ENCODE measurements around the gene PCNX2.

DNA sequence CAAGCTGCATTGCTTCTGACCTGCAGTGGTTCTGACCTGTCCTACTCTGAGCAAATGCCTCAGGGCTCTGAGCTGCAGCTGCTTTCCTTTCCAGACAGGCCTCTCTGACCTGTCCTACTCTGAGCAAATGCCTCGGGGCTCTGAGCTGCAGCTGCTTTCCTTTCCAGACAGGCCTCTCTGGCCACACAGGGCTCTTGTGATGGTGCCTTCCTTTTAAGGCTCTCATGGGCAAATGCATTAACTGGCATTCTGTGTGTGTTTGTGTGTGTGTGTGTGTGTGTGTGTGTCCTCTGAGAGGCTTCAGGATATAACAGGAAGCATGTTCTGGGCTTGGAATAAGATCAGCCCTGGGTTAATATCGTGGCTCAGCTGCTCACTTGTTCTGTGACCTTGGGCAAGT is 213.8 kb downstream of the PCNX2 start:
- TF ChIP-seq, protein P1, sequence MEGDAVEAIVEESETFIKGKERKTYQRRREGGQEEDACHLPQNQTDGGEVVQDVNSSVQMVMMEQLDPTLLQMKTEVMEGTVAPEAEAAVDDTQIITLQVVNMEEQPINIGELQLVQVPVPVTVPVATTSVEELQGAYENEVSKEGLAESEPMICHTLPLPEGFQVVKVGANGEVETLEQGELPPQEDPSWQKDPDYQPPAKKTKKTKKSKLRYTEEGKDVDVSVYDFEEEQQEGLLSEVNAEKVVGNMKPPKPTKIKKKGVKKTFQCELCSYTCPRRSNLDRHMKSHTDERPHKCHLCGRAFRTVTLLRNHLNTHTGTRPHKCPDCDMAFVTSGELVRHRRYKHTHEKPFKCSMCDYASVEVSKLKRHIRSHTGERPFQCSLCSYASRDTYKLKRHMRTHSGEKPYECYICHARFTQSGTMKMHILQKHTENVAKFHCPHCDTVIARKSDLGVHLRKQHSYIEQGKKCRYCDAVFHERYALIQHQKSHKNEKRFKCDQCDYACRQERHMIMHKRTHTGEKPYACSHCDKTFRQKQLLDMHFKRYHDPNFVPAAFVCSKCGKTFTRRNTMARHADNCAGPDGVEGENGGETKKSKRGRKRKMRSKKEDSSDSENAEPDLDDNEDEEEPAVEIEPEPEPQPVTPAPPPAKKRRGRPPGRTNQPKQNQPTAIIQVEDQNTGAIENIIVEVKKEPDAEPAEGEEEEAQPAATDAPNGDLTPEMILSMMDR (conservative IDR thresholded peaks at IDR 0.05 in 1 of 2, IDR thresholded peaks at IDR 0.05 in 1 of 2; ENCODE audit: low read depth in 1 of 2, low read length in 2 of 2): no peak
- TF ChIP-seq EZH2 (IDR thresholded peaks at IDR 0.05; ENCODE audit: low read length, missing control alignments): no peak
